Hepatocyte (in vitro differentiated cells): Measurements from ENCODE around the gene S1PR5. TPM values are rescaled to one million over a fixed set of nuclear protein-coding genes. Genes with fewer than 3 reads are reported as not detected.
A peak's percentile ranks its signal among the peaks of the same experiment; 100 is the strongest.

Experiments
- DNase-seq: peaks from one replicate; pipeline ENCODE4 v3.0.0-alpha.2; 2016; ENCODE audit warnings: low spot score
- H2AFZ ChIP-seq: fragments of 200-600 bp; sonication (generic); 2 replicates; pipeline ENCODE4 v1.6.0; 2016; ENCODE audit warnings: antibody characterized with exemption, mild to moderate bottlenecking
- H3K27ac ChIP-seq: fragments of 200-600 bp; sonication (generic); 2 replicates; pipeline ENCODE4 v1.5.1; 2016; ENCODE audit warnings: mild to moderate bottlenecking
- H3K27me3 ChIP-seq: fragments of 200-600 bp; sonication (generic); 2 replicates; pipeline ENCODE4 v1.6.1; 2016
- H3K36me3 ChIP-seq: fragments of 200-600 bp; sonication (generic); replicated peaks from 2 replicates; pipeline ENCODE4 v1.5.1; 2016; ENCODE audit warnings: low read depth; ENCODE audit not compliant: insufficient read depth
- H3K4me1 ChIP-seq: fragments of 200-600 bp; sonication (generic); 2 replicates; pipeline ENCODE4 v1.5.1; 2016; ENCODE audit warnings: mild to moderate bottlenecking, moderate library complexity; ENCODE audit not compliant: insufficient read depth
- H3K4me2 ChIP-seq: fragments of 200-600 bp; sonication (generic); 2 replicates; pipeline ENCODE4 v1.6.0; 2016
- H3K4me3 ChIP-seq: fragments of 200-600 bp; sonication (generic); 2 replicates; pipeline ENCODE4 v1.5.1; 2016; ENCODE audit warnings: mild to moderate bottlenecking
- H3K79me2 ChIP-seq: fragments of 200-600 bp; sonication (generic); 2 replicates; pipeline ENCODE4 v1.6.0; 2017; ENCODE audit warnings: mild to moderate bottlenecking
- H3K9me2 ChIP-seq: fragments of 200-600 bp; sonication (generic); replicated peaks from 2 replicates; pipeline ENCODE4 v1.6.0; 2017; ENCODE audit warnings: mild to moderate bottlenecking; ENCODE audit not compliant: insufficient read depth
- H3K9me3 ChIP-seq: fragments of 200-600 bp; sonication (generic); 2 replicates; pipeline ENCODE4 v1.5.1; 2016; ENCODE audit warnings: low read depth, mild to moderate bottlenecking
- H4K20me1 ChIP-seq: fragments of 200-600 bp; sonication (generic); 2 replicates; pipeline ENCODE4 v1.6.0; 2016; ENCODE audit warnings: mild to moderate bottlenecking; ENCODE audit not compliant: insufficient read depth, poor library complexity, severe bottlenecking
- CTCF ChIP-seq: fragments of 200-600 bp; sonication (generic); IDR thresholded peaks from 2 replicates; pipeline ENCODE4 v1.5.1; 2016; ENCODE audit warnings: antibody characterized with exemption, mild to moderate bottlenecking; ENCODE audit not compliant: poor library complexity
- EZH2 ChIP-seq: fragments of 200-600 bp; sonication (generic); IDR thresholded peaks from 2 replicates; pipeline ENCODE4 v1.6.1; 2016; ENCODE audit warnings: antibody characterized with exemption, mild to moderate bottlenecking, borderline replicate concordance
- EZH2phosphoT487 ChIP-seq: fragments of 200-600 bp; sonication (generic); IDR thresholded peaks from one replicate; pipeline ENCODE4 v1.6.1; 2018; ENCODE audit warnings: antibody characterized with exemption, mild to moderate bottlenecking, low read depth, moderate library complexity; ENCODE audit not compliant: unreplicated experiment, severe bottlenecking
- WGBS: methylation state at CpG from one replicate; pipeline ENCODE4 v1.1.6; 2016; ENCODE audit warnings: low lambda C conversion rate; ENCODE audit errors: missing lambda C conversion rate; 5-methylcytosine and 5-hydroxymethylcytosine counted together
- polyA plus RNA-seq: library from polyadenylated mRNA; unstranded; fragments of >200 nt; fragmentation: Nextera tagmentation; extraction: Ambion mirVana; gene quantifications from 2 replicates; pipeline ENCODE4 v1.2.1, GENCODE V29; 2016
- total RNA-seq: library from RNA; depleted of rRNA; stranded (reverse); fragments of >200 nt; gene quantifications from 2 replicates; pipeline ENCODE4 v1.2.3, GENCODE V29; 2014

The S1PR5 gene
- total and polyA plus RNA-seq, 2 experiments from 2014 or later: 0.17 to 0.75 TPM

DNA sequence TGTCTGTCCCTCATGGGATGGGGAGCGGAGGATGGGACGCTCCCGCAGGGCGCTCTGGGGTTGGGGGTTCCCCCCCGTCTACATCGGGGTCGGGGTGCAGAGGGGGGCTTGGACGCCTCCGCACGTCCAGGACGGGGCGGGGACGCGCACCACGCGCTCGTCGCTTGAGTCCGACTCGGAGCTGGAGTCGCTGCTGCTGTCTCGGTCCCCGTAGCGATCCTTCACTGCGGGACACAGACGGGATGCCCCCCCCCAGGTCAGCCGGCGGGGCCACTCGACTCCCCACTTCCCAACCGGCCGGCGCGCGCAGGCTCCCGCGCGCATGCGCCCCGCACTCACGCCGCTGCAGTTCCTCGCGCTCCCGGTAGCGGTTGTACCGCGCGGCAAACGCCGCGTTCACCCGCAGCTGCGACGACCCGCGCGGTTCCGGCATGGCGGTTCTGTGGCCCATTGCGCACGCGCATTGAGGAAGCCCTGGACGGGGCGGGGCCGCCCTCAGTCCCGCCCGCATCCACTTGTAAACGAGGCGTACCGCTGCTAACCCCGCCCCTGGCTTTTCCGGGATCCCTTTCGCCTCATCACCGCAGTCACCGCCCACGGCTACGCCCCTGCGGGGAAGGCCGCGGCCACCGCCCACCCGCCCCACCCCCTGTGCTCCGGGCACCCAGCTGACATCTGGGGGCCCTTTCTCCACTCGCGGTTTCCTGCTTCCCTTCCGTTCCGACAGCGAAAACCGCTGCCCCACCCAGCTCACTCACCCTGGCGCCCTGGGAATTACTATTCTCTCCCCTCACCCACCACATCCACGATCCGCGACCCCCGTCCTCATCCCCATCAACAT is 48.5 kb upstream of the S1PR5 start, which contains the start of gene KRI1:
KRI1 (minus strand) TSS at position 444 of the 841 bp plus-strand sequence; CDS start at position 433, 11 bp downstream.
- no peaks in the 10 kb centered on the region for H4K20me1 ChIP-seq
- H3K4me1 ChIP-seq: peaks cover 16% of the 10 kb centered on the region
- H2AFZ ChIP-seq: peak within 1 kb of the TSS; percentile 59
- 2% methylated on average over 25 of the region's 94 CpGs for WGBS
- peak; percentile 99 for DNase-seq
- peak within 1 kb of the TSS; percentile 39 for H3K4me3 ChIP-seq
- H3K27me3 ChIP-seq: no peaks in the 10 kb centered on the region
- H3K9me3 ChIP-seq: no peaks in the 10 kb centered on the region
- H3K79me2 ChIP-seq: peaks cover 9% of the 10 kb centered on the region
- H3K36me3 ChIP-seq: no peaks in the 10 kb centered on the region
- TF ChIP-seq EZH2phosphoT487 (no peak), EZH2 (no peak), CTCF (peak; percentile 24)
- H3K27ac ChIP-seq: peak within 1 kb of the TSS; percentile 77
- no peaks in the 10 kb centered on the region for H3K9me2 ChIP-seq
- H3K4me2 ChIP-seq: peak within 1 kb of the TSS; percentile 96

DNA sequence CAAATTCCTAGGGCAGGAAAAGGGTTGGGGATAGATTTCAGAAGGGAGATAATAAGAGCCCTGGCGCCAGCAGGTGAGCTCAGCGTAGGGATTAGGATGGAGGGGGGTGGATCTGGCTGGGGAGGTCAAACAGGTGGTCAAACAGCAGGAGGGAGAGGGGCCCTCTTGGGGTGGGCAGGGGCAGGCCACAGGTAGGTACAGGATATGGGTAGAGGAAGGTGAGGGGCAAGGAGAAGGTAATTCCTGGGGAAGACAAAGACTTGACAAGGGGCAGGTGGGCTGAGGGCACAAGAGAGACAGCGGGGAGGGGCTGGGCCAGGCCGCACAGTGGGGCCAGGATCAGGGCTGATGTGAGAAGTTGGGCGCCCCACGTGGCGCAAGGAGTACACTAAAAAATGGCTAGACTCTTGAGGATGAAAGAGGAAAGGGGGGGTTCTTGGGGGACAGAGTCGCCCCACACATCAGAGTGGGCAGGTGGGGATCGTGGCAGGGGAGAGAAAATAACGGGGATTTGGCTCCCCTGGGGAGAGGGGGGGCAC is 47.9 kb upstream of the S1PR5 start:
- WGBS: 18% methylated on average over 6 of the region's 10 CpGs
- peak overlapping the region; percentile 39 for H3K4me3 ChIP-seq
- no peaks in the 10 kb centered on the region for H3K9me3 ChIP-seq
- peak overlapping the region; percentile 59 for H2AFZ ChIP-seq
- H3K36me3 ChIP-seq: no peaks in the 10 kb centered on the region
- peak overlapping the region; percentile 71 for H3K27ac ChIP-seq
- DNase-seq: peak; percentile 67
- peak overlapping the region; percentile 96 for H3K4me2 ChIP-seq
- peaks cover 16% of the 10 kb centered on the region for H3K4me1 ChIP-seq
- TF ChIP-seq EZH2 (no peak), CTCF (peak; percentile 30), EZH2phosphoT487 (no peak)
- no peaks in the 10 kb centered on the region for H3K9me2 ChIP-seq
- H4K20me1 ChIP-seq: no peaks in the 10 kb centered on the region
- peaks cover 9% of the 10 kb centered on the region for H3K79me2 ChIP-seq
- no peaks in the 10 kb centered on the region for H3K27me3 ChIP-seq

DNA sequence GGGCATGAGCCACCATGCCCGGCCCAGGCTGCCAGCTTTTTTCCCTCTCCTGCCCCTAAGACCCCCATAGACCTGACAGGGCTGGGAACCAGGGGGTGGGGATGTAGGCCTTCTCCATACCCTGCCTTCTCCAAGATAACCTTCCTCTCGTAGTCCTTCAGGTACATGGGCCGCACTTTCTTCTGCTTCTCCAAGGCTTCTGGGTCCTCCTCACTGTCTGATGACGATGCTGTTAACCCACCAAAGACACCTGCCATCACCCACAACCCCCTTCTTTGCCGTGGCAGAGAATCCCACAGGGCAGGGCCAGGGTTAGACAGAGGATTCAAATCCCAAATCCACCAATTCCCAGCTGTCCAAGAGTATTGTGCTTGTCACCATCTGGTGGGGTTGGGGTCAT is 45.4 kb upstream of the S1PR5 start:
- Histone ChIP-seq H3K9me2 (no peaks in the 10 kb centered on the region), H3K27me3 (no peaks in the 10 kb centered on the region), H3K9me3 (no peaks in the 10 kb centered on the region), H2AFZ (no peak overlapping the region), H3K4me3 (no peak overlapping the region), H3K36me3 (no peaks in the 10 kb centered on the region), H4K20me1 (no peaks in the 10 kb centered on the region), H3K79me2 (peaks cover 9% of the 10 kb centered on the region), H3K4me2 (no peak overlapping the region), H3K4me1 (peaks cover 4% of the 10 kb centered on the region), H3K27ac (no peak overlapping the region)
- no peak for DNase-seq
- TF ChIP-seq EZH2phosphoT487 (no peak), CTCF (no peak), EZH2 (no peak)
- WGBS: 97% methylated on average over 5 of the region's 5 CpGs
